HG03175 (cell line): ENCODE data around the gene DGKB.

Experiments
- ATAC-seq: cut with Tn5 transposase; IDR thresholded peaks from one replicate; pipeline ENCODE4 v1.9.1; 2021; ENCODE audit warnings: mild to moderate bottlenecking, moderate library complexity; ENCODE audit not compliant: unreplicated experiment

The DGKB gene

DNA sequence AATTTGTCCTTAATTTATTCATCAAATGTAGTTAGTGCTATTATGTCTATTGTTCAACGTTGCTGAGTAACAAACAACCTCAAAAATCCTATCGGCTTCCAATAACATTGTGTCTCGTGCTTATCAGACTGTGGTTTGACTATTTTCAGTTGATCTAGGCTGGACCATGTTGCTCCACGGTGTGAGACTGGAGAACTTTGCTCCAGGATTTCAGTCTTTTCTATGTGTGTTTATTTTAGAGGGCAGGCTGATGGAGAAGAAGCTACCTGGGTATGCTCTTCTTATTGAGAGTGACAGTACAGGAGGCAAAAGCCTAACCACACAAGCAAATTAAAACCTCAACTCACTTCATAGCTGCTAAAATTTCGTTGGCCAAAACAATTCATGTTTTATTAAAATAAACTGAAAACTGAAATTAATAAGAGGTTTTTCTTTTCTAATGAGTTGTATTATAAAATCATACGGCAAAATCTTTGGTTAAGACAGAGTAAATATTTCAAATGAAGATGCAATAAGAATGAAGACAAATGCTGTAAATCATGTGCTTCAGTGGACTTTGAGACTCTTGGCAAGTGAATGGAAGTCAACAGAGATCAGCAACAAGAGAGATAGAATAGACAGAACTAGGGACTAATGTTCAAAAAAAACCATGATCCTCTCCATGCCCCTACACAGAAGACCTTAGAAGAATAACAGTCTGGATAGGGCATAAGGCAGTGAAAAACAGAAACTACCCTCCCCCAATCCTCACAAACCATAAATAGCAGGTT is 495.1 kb downstream of the DGKB start:
- no peak for ATAC-seq

GRCh38 chr7:14403587-14403986 is 499.0 kb downstream of the DGKB start:
- no peak for ATAC-seq

DNA sequence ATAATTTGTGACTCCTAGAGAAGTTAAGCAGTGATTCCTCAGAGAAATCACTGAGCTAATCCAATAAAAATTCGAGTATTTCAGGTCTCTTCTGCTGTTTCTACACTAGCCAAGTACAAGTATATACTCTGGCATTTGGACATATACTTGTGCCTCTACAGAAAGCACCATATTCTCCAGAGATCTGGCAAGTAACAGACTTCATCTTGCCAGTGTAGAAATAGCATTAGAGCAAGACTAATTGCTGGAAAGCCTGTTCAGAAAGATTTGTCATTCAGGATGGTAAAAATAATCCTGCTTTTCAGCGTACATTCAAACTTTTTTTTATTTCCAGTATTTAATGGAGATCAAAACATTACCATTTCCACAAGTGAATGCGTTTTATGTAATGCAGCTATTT is 502.3 kb downstream of the DGKB start:
- no peak for ATAC-seq

DNA sequence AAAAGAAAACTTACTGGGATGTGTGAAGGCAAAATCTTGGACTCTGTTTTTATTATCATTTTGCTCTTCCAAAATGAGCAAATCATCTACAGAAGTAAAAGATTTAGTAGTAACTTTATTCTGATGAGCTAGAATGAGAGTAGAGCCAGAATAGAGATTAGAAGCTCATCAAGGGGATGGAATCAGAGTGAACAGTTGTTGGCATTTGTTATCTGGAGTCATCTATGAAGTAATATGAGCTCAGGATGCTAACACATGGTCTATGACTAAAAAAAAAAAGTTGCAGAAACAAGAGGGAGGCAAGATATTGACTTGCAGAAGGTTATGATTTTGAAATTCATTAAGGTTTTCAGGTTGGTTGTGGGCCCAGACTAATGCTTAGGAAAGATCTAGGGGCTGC is 504.0 kb downstream of the DGKB start:
- ATAC-seq: no peak

- ATAC-seq: no peak
These were observed 506.7 kb downstream of the DGKB start for GRCh38 chr7:14395860-14396259.

GRCh38 chr7:14394786-14395185 is 507.8 kb downstream of the DGKB start:
- no peak for ATAC-seq

DNA sequence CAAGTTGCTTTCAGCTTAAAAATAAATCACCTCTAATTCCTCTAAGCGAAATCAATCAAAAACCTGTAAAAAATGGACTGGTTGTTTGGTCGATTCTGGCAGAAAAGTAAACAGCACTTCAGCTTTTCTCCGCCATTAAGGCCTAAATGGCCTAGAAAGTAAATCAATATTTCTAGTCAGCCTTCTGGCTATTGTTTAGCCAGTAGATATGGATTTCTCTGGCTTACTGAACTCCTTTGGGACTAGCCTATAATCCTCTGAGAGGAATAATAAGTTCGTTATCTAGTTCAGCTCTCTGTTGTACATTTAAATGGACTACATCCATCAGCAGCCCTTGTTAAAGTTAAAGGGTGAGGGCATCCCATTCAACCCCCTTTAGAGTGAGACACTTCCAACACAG is 513.0 kb downstream of the DGKB start:
- no peak for ATAC-seq

DNA sequence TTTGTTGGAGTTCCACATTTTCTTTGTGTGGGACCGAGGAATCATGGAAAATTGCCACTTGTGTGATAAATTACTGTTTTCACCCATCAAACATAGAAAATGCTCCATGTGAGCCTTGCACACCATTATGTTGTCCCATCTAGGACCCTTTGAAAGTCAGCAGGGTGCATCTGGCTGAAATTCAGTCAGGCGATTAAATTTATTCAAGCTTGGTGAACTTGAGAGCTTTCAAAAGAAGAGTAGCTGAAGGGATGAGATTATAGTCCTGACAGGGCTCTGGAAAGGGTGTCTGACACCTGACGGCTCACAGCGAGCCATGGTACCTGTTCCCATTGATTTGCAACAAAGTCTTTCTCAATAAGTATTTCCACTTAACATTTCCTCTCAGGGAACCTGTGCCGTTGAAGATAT is 513.4 kb downstream of the DGKB start:
- ATAC-seq: no peak

DNA sequence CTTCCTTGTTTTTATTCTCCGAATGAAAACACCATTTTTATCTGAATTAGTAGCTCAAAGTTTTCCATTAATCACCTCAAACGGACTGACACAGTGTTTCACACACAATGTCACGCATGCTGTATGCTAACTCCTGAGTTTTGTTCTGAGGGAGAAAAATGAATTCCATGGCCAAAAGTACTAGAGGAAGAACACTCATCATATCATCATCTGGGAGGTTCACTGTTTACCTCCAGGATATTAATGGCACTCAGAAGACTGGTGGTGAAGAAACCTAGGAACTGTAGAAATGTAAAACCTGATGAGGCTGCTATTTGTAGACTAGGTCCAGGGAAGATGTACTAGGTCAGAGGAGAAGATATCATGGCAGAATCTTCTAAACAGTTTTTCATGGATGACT is 517.5 kb downstream of the DGKB start:
- no peak for ATAC-seq

- ATAC-seq: no peak
These were observed 520.6 kb downstream of the DGKB start for GRCh38 chr7:14381936-14382335.

GRCh38 chr7:14381306-14381705 is 521.2 kb downstream of the DGKB start:
- ATAC-seq: no peak

- ATAC-seq: no peak
These were observed 521.7 kb downstream of the DGKB start for GRCh38 chr7:14380881-14381280.

GRCh38 chr7:14377646-14378266 is 524.8 kb downstream of the DGKB start:
- no peak for ATAC-seq

DNA sequence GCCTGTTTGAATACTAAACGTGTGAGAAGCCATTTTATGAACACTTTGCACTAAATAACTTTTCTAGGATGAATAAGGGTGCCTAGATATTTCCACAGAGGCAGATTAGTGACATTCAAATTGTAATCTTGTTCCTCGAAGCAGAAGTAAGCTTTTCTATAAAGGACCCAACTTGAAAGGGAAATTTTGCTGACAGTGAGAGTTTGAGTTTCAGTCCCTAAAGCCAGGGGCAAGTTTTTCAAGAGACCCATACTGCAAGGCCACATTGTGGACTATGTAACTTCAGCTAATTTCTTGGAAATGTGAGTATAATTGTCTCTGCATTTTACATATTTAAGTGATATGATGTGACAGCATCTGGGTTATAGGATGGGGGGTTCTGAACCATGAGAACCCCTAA is 525.8 kb downstream of the DGKB start:
- no peak for ATAC-seq

GRCh38 chr7:14375998-14376397 is 526.6 kb downstream of the DGKB start:
- no peak for ATAC-seq

DNA sequence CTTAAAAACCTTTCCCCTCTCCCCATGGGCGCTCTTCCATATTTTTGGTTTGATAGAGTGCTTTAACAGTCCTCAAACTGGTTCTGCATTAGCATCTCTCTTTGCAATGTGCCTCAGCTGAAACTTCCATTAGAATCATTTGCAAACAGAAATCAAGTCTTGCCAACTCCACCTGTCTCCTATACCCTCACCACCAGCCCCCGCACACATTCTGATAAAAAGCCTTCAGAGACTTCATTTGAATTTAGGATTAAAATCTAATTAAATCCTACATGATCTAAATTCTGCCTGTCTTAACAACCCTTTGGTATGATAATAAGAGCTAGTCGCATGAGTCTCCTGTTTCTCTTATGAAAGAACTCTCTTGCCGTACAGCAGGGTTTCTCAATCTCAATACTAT is 528.2 kb downstream of the DGKB start:
- no peak for ATAC-seq

DNA sequence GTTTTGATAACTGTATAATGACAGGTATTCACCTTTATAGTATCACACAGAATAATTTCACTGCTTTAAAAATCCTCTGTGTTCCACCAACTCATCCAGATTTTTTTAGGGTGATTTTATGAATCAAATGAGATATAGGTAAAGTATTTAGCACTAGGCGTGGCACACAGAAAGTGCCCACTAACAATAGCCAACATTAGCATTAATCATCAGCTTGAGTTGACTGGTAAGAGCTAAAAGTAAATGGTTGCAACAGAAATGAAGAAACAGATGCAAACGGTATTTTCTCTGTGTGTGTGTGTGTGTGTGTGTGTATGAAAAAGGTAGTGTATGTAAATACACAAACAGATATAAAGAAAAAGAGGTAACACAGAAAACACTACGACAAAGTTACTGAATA is 534.3 kb downstream of the DGKB start:
- ATAC-seq: no peak

DNA sequence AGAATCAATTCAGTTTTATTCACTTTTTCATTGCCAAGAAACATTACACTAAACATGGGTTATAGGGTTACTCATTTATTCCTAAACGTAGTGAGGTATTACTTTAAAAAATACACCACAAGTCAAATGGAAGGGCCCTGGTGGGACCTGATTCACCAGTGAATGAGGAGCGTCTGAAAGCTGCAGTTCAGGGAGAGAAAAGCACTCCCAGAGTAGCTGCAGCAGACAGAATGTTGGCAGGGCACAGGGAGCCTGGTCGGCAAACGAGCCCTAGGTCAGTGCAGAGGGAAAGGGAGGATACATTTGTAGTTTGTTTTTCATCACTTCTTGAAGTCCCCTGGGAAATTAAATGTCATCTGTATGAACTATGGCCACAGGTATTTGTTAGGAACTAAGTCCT is 551.4 kb downstream of the DGKB start:
- no peak for ATAC-seq

DNA sequence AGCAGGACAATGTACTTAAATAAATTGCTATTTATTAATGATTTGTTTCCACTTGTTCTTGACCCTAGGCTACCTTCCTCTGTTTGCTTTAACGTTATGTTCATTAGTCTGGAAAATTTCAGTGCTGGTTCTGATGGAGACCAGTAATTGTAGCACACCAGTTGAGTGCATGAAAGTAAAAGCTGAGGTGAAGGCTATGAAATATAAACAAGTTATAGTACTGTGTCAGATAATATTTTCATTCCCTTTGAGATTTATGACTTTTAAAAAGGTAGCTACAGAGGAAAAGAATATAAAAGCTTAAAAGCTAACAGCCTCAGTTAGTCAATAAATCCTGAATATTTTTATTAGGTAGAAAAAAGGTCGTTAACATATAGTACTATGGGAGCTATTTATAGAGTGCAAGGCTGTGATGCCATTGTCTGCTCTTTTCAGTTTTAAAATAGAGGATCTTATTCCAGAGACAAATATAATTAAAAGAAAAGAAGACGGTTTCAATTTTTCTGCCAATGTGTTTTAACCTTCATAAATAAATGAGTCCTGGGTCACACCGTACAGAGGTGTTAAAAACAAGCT is 561.3 kb downstream of the DGKB start:
- ATAC-seq: no peak

DNA sequence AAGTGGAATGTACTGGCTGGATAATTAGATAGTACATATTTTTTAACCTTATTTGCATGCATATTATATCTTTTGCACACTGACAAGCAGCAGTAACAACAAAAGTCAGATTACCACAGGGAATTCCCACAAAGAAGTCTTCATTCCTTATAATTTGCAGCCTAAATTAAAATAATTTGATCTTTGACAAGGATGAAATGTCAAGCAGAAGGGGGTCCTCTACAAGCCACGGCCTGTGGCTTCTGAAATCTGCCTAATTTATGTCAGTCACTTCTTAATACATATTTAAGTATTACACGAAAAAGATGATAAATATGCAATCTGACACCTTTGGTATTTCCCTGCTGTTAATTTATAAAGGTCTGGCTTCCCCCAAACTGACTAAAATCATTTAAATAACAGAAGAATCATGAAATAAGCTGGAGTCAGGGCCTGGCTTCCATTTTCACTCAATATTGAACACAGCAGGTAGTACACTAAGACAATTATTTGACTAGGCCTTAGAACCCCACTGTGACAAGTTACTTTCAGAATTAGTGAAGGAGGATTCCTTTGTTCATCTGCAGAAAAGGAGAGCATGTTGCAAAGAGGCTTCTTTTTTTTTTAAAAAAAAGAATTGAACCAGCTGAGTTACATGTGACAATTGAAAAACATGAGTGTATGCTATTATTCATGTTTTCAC is 562.0 kb downstream of the DGKB start:
- ATAC-seq: no peak

DNA sequence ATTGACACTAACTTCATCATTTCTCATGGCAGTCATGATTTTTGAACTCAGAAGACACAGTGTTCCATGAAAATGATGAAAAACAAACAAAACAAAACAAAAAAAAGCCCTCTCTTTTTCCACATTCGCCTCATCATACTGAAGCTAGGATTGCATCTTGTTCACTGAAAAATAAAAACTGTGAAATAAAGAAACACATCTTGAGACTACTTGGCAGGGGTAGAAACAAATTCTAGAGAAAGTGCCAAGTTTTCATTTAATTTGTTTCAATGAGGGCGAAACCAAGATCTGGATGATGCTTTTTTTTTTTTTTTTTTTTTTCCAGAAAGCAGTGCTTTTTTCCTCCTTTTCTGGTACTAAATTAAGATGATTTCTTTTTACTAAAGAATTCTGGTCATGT is 562.7 kb downstream of the DGKB start:
- no peak for ATAC-seq

GRCh38 chr7:14336256-14336655 is 566.3 kb downstream of the DGKB start:
- ATAC-seq: no peak
